GM12874 (cell line): ENCODE data around the gene CTAG1A.
"Not testable (repeated sequence)": the region's sequence is repeated elsewhere in the genome, so short reads cannot be mapped to it uniquely, and the experiment has no call there.

Source experiments
- TF ChIP-seq, protein P1 (sequence below): IDR thresholded peaks from 2 replicates; pipeline ENCODE4 v1.5.1; 2011; ENCODE audit warnings: low read depth, mild to moderate bottlenecking, control low read depth, low read length, moderate library complexity; ENCODE audit not compliant: insufficient read depth

The CTAG1A gene

DNA sequence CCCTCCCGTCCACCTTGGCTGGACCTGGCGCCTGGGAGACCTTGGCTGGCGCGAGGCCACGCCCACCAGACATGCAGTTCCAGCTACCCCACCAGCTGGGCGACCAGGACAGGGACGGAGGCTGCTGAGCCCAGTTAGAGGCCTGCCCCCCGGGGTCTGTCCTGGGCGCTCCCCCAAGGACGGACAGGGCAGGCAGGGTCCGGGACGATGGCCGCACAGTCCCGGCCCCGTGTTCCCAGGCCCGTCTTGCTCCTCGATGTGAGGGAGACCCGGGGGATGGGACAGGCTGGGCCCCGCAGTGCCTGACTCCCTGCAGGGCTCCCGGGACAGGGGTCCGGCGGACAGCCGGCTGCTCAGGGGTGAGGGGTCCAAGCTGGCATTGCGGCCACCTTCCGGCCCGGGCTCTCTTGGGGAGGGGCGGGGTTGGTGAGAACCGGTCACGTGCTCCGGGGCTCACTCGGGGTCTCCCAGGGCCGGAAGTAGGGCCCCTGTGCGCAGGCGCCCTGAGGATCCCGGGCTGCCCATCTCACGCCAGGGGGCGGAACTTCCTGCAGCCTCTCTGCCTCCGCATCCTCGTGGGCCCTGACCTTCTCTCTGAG is at the start of gene CTAG1A:
Gene CTAG1A, plus strand, starts transcription at position 549 of the 599 bp plus-strand sequence. CDS start 74 bp downstream, outside the sequence.
- TF ChIP-seq, protein P1, sequence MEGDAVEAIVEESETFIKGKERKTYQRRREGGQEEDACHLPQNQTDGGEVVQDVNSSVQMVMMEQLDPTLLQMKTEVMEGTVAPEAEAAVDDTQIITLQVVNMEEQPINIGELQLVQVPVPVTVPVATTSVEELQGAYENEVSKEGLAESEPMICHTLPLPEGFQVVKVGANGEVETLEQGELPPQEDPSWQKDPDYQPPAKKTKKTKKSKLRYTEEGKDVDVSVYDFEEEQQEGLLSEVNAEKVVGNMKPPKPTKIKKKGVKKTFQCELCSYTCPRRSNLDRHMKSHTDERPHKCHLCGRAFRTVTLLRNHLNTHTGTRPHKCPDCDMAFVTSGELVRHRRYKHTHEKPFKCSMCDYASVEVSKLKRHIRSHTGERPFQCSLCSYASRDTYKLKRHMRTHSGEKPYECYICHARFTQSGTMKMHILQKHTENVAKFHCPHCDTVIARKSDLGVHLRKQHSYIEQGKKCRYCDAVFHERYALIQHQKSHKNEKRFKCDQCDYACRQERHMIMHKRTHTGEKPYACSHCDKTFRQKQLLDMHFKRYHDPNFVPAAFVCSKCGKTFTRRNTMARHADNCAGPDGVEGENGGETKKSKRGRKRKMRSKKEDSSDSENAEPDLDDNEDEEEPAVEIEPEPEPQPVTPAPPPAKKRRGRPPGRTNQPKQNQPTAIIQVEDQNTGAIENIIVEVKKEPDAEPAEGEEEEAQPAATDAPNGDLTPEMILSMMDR: not testable (repeated sequence)

DNA sequence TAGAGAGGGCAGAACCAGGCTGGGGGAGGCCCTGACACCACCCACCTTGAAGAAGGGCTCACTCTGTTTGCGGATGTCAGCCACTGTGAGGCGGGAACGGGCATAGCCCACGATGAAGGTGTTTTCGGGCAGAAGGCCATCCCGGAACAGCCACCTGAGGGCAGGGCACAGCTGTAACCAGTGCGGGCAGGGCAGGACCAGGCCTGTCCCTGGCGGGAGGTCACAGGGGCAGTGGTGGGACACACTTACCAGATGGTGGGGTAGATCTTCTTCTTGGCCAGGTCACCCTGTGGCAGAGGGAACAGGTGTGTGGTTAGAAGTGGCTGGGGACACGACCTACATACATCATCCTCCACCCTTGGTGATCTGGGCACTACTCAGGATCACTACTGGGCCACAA is 49.0 kb upstream of the CTAG1A start:
- TF ChIP-seq, protein P1: no peak

DNA sequence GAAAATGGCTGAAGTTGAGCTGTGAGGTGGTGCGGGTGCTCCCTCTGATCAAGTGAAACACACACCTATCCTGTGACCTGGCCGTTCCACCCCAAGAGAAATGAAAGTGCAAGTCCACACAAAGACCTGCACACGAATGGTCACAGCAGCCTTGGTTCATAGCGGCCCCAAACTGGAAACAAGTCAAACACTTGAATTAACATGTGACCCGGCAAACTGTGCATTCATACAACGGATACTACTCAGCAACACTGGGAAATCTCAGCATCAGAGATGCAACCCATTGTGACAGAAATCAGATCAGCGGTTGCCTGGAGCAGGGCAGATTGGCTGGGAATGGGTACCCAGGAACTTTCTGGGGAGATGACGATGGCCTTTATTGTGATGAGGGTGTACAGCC is 45.9 kb upstream of the CTAG1A start:
- TF ChIP-seq, protein P1: no peak

DNA sequence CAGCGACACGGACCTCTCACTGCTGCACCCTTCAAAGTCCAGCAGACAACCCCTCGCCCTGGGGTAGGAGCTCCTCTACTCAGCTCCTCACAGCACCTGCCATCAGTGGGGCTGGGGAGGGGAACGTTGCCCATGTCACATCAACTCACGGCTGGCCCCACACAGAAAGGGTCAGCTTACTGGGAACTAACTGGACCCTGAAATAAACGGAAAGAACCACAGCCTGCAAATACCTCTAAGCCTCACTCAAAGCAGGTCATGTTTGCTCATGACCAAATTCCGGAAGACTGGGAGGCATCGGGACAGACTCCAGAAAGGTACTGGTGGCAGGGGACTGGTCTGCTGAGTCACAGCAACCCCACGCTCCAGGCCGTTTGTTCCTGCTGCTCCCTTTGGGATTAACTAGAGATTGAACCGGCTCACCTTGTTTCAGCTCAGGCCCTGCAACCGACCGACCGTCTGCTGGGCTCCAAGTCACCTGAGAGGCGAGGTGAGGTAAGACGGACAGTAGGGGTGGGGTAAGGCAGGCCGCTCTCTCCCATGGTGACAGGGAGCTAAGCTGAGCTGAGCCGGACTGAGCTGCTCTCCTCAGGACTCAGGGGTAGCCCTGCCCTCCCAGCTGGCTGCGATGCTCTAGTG is 43.9 kb upstream of the CTAG1A start:
- TF ChIP-seq, protein P1: no peak

DNA sequence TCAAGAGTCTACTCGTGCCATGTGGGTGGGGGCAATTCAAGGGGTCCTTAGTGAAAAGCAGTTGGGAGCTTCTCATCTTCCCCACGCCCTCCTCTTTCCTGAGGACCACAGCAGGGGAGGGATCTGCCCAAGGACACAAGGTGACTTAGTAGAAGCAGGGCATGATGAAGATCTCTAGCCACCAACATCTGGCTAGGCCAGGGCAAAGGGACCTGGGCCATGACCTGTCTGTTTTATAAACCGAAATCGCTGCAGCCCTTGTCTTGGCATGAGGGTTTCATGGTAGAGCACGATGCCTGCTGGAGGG is 43.4 kb upstream of the CTAG1A start:
- TF ChIP-seq, protein P1: no peak

DNA sequence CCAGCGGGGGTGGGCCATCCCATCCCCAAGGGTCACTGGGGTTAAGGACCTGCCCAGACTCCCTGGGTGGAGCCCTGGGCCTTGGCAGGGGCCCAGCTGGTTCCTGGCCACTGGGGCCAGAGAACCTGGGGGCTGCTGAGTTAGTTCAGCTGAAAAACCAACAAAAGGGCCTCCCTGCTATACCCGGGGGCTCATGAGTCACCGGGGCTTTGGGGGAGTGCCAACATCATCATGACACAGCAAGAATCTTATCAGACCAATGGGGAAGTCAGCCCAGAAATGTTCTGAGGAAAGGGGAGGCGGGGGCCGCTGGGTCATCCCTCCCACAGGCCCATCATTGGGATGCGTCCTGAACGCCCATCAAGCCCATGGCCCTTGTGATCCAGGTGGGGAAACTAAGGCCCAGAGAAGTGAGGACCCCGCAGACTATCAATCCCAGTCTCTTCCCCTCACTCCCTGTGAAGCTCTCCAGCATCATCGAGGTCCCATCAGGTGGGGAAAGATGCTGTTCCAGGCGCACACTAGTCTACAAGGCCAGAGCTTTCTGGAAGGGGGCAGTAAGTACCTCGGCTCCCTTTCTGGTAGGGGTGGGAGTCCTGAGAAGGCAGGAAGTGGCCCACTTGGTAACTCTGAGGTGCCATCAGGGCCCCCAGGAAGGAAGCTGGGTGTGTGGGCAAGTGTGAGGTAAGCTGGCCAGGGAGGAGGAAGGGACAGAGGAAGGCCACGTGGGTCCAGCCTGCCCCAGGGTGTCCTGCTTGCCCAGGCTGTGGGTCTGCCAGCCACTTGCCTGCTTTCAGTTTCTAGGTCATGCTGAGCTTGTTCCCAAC is 42.8 kb upstream of the CTAG1A start:
- TF ChIP-seq, protein P1: no peak

DNA sequence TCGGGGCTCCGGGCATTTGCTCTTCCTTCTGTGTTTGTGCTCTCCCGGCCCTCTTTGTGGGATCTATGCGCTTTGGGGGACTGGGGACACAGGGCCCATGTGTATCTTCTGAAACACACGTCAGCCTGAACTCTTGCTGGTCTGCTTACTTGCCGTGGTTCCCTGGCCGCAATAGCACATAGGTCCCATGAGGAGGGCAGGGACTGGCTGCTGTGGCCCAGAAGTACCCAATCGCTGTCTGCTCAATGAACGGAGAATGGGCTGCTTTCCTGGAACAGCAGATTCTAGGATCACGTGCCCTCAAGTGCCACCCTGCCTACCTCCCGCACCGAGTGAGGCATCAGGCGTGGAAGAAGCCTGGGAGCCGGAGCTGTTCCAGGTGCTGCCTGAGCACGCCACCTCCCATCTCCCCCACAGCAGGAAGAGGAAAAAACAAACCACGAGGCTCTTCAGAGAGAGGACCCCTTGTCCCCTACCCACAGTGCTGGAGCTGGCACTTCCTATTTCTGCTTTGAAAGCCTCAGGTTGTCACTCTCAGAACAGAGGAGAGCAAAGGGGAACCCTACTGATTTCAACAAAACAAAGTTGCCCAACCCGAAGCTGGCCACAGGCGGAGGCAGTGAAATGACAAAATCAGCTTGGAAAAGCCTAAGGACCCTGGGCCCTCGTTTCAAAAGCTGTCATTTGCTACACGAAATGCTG is 42.1 kb upstream of the CTAG1A start:
- TF ChIP-seq, protein P1: no peak
